Panc1 (cell line): Measurements from ENCODE around the gene PRDM12. TPM values are rescaled to one million over a fixed set of nuclear protein-coding genes. Genes with fewer than 3 reads are reported as not detected.

Experiments
- ATAC-seq: fragments of 200-7000 bp; cut with Tn5 transposase; 2 replicates; pipeline ENCODE4 v1.9.1; 2020; ENCODE audit warnings: mild to moderate bottlenecking, moderate library complexity
- BruUV-seq: library from RNA; stranded (reverse); fragments of 400-500 nt; replicated peaks from 2 replicates; lab custom pipeline; 2021; lab: Mats Ljungman, UMichigan
- CTCF ChIA-PET: fragments of 300-600 bp; sonication (Branson Sonifier 250); formaldehyde crosslinking; loops from one replicate; lab custom pipeline; 2022; ENCODE audit warnings: antibody characterized with exemption; lab: Charles Lee
- POLR2A ChIA-PET: fragments of 300-600 bp; sonication (Branson Sonifier 250); formaldehyde crosslinking; loops from one replicate; lab custom pipeline; 2022; ENCODE audit warnings: antibody characterized with exemption; lab: Charles Lee
- DNase-seq: peaks from one replicate; pipeline ENCODE4 v3.0.0-alpha.2; 2010; ENCODE audit warnings: low read depth, low spot score
- H3K27ac ChIP-seq: 2 replicates; pipeline ENCODE4 v1.5.1; 2011; ENCODE audit warnings: mild to moderate bottlenecking, low read length, inconsistent platforms
- H3K27me3 ChIP-seq: fragments of 200-500 bp; sonication (Bioruptor generic); 2 replicates; pipeline ENCODE4 v1.6.0; 2014; ENCODE audit warnings: low read length, inconsistent platforms; ENCODE audit not compliant: control insufficient read depth, insufficient read depth
- H3K36me3 ChIP-seq: fragments of 200-500 bp; sonication (Bioruptor generic); 2 replicates; pipeline ENCODE4 v1.5.1; 2014; ENCODE audit warnings: inconsistent platforms, mild to moderate bottlenecking, low read length, moderate library complexity; ENCODE audit not compliant: control insufficient read depth, insufficient read depth
- H3K4me1 ChIP-seq: 2 replicates; pipeline ENCODE4 v1.5.1; 2011; ENCODE audit warnings: inconsistent platforms, mild to moderate bottlenecking, low read length, moderate library complexity; ENCODE audit not compliant: control insufficient read depth, insufficient read depth
- H3K4me3 ChIP-seq, 2 experiments: 2 replicates each; pipeline ENCODE4 v1.5.1; 2011 to 2012; ENCODE audit warnings: low read depth in 2 of 2, low read length in 2 of 2, mild to moderate bottlenecking in 2 of 2, inconsistent platforms in 1 of 2, moderate library complexity in 1 of 2
- H3K9me3 ChIP-seq: fragments of 200-500 bp; sonication (Bioruptor generic); 2 replicates; pipeline ENCODE4 v1.5.1; 2014; ENCODE audit warnings: low read depth, mild to moderate bottlenecking, inconsistent platforms, low read length, moderate library complexity; ENCODE audit not compliant: control insufficient read depth, insufficient read depth
- CTCF ChIP-seq: fragments of 450-650 bp; IDR thresholded peaks from 2 replicates; pipeline ENCODE4 v1.5.1; 2017; ENCODE audit warnings: mild to moderate bottlenecking
- POLR2AphosphoS5 ChIP-seq: IDR thresholded peaks from 2 replicates; pipeline ENCODE4 v1.6.1; 2012; ENCODE audit warnings: mild to moderate bottlenecking, low read depth, low read length, moderate library complexity
- SIN3A ChIP-seq: IDR thresholded peaks from 2 replicates; pipeline ENCODE4 v1.6.1; 2012; ENCODE audit warnings: low read depth, mild to moderate bottlenecking, low read length, moderate library complexity, borderline replicate concordance; ENCODE audit not compliant: insufficient read depth
- TCF7L2 ChIP-seq: IDR thresholded peaks from 2 replicates; pipeline ENCODE4 v1.6.1; 2011; ENCODE audit warnings: mild to moderate bottlenecking, low read depth, low read length, inconsistent platforms
- in situ Hi-C: cut with HindIII; loops from 2 replicates; pipeline ENCODE4 v1.10.0; 2016; ENCODE audit warnings: low sequenced_read_pairs, low pct_unique_long_range_greater_than_20kb
- intact Hi-C: fragments of 100-400 bp; cut with micrococcal nuclease; formaldehyde crosslinking; loops from one replicate; pipeline ENCODE4 v1.10.0; 2022; ENCODE audit not compliant: unreplicated experiment
- total RNA-seq: library from RNA; stranded (reverse); gene quantifications from one replicate; pipeline ENCODE4 v1.2.1, GENCODE V29; 2021; ENCODE audit not compliant: unreplicated experiment
- TF ChIP-seq, protein P1 (sequence below), 2 experiments: IDR thresholded peaks; 2 replicates each; pipeline ENCODE4 v1.6.1; 2011 to 2012; ENCODE audit warnings: low read depth in 2 of 2, control low read depth in 1 of 2, low read length in 1 of 2, mild to moderate bottlenecking in 1 of 2, moderate library complexity in 1 of 2; ENCODE audit not compliant: insufficient read depth in 1 of 2

The PRDM12 gene
- total RNA-seq, 1 experiment from 2014 or later, result 0.08 TPM

- H3K4me1 ChIP-seq, result no peaks in the 10 kb centered on the region
- ATAC-seq (no peak), DNase-seq (no peak)
- H3K9me3 ChIP-seq, result no peaks in the 10 kb centered on the region
- BruUV-seq, result no TSS peak
- in situ Hi-C loops (no loop called here), intact Hi-C loops (no loop called here)
- POLR2A ChIA-PET, result no interaction called here
- CTCF ChIA-PET, result no interaction called here
- TF ChIP-seq POLR2AphosphoS5, result no peak
- no peak for TF ChIP-seq SIN3A
- no peak for TF ChIP-seq CTCF
- TF ChIP-seq, protein P1, sequence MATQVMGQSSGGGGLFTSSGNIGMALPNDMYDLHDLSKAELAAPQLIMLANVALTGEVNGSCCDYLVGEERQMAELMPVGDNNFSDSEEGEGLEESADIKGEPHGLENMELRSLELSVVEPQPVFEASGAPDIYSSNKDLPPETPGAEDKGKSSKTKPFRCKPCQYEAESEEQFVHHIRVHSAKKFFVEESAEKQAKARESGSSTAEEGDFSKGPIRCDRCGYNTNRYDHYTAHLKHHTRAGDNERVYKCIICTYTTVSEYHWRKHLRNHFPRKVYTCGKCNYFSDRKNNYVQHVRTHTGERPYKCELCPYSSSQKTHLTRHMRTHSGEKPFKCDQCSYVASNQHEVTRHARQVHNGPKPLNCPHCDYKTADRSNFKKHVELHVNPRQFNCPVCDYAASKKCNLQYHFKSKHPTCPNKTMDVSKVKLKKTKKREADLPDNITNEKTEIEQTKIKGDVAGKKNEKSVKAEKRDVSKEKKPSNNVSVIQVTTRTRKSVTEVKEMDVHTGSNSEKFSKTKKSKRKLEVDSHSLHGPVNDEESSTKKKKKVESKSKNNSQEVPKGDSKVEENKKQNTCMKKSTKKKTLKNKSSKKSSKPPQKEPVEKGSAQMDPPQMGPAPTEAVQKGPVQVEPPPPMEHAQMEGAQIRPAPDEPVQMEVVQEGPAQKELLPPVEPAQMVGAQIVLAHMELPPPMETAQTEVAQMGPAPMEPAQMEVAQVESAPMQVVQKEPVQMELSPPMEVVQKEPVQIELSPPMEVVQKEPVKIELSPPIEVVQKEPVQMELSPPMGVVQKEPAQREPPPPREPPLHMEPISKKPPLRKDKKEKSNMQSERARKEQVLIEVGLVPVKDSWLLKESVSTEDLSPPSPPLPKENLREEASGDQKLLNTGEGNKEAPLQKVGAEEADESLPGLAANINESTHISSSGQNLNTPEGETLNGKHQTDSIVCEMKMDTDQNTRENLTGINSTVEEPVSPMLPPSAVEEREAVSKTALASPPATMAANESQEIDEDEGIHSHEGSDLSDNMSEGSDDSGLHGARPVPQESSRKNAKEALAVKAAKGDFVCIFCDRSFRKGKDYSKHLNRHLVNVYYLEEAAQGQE (IDR thresholded peaks at IDR 0.05; ENCODE audit: insufficient read depth in 1 of 2, low read depth in 2 of 2, low read length in 1 of 2), result no peak
- no peak for TF ChIP-seq TCF7L2
- H3K27me3 ChIP-seq, result no peaks in the 10 kb centered on the region
- H3K4me3 ChIP-seq, result no peak overlapping the region
- H3K36me3 ChIP-seq, result peaks cover 3% of the 10 kb centered on the region; the same call in 1 of the 2 replicates
- no peak overlapping the region for H3K27ac ChIP-seq
Measured at GRCh38 chr9:130639124-130639765, 25.1 kb upstream of the PRDM12 start.

- intact Hi-C loops (no loop called here), in situ Hi-C loops (no loop called here)
- H3K4me1 ChIP-seq, result no peaks in the 10 kb centered on the region
- no TSS peak for BruUV-seq
- no peak for ATAC-seq
- H3K36me3 ChIP-seq, result peaks cover 3% of the 10 kb centered on the region; the same call in 1 of the 2 replicates
- ChIA-PET POLR2A (no interaction called here), CTCF (no interaction called here)
- TF ChIP-seq POLR2AphosphoS5 (no peak), TCF7L2 (no peak), SIN3A (no peak), CTCF (no peak)
- TF ChIP-seq, protein P1 (IDR thresholded peaks at IDR 0.05; ENCODE audit: insufficient read depth in 1 of 2, low read depth in 2 of 2, low read length in 1 of 2), result no peak
- no peak overlapping the region for H3K27ac ChIP-seq
- H3K9me3 ChIP-seq, result no peaks in the 10 kb centered on the region
- no peak overlapping the region for H3K4me3 ChIP-seq
- no peaks in the 10 kb centered on the region for H3K27me3 ChIP-seq
- DNase-seq, result no peak
Measured at GRCh38 chr9:130639866-130640555, 24.4 kb upstream of the PRDM12 start.
